ENCODE results near the gene PACSIN3. TPM values are rescaled to one million over a fixed set of nuclear protein-coding genes. Genes with fewer than 3 reads are reported as not detected.

PACSIN3 gene
- total RNA-seq, 6 experiments from 2014 or later, result 9.6 to 31.1 (median 25.0) TPM

- WGBS (ENCODE audit: insufficient coverage, low coverage, low lambda C conversion rate, missing lambda C conversion rate), result 63% methylated on average over 1 of the region's 8 CpGs
- H3K36me3 ChIP-seq, result no peaks in the 10 kb centered on the region
- ATAC-seq (no peak), DNase-seq (no peak)
- no peaks in the 10 kb centered on the region for H3K4me1 ChIP-seq
- intact Hi-C loops (cut with DNase I), result no loop called here
- TF ChIP-seq CTCF (IDR thresholded peaks at IDR 0.05), result no peak
- TF ChIP-seq POLR2A (IDR thresholded peaks at IDR 0.05), result no peak
- no peaks in the 10 kb centered on the region for H3K27me3 ChIP-seq
- no peak overlapping the region for H3K4me3 ChIP-seq
- no peak overlapping the region for H3K27ac ChIP-seq
- H3K9me3 ChIP-seq, result no peaks in the 10 kb centered on the region
Measured at GRCh38 chr11:47157805-47158204, 28.4 kb downstream of the PACSIN3 start.

- 100% methylated on average over 2 of the region's 20 CpGs for WGBS (ENCODE audit: insufficient coverage, low coverage, low lambda C conversion rate, missing lambda C conversion rate)
- Histone ChIP-seq H3K4me1 (no peaks in the 10 kb centered on the region), H3K9me3 (no peaks in the 10 kb centered on the region), H3K27me3 (no peaks in the 10 kb centered on the region), H3K4me3 (no peak overlapping the region), H3K27ac (no peak overlapping the region), H3K36me3 (no peaks in the 10 kb centered on the region)
- ATAC-seq, result no peak
- DNase-seq, result no peak
- TF ChIP-seq POLR2A (IDR thresholded peaks at IDR 0.05) (no peak), CTCF (IDR thresholded peaks at IDR 0.05) (no peak)
- intact Hi-C loops (cut with DNase I), result no loop called here
Measured at GRCh38 chr11:47156951-47157350, 29.3 kb downstream of the PACSIN3 start.

GRCh38 chr11:47156333-47156732 lies 29.9 kb downstream of the PACSIN3 start:
- DNase-seq (no peak), ATAC-seq (no peak)
- no peak for TF ChIP-seq POLR2A (IDR thresholded peaks at IDR 0.05)
- TF ChIP-seq CTCF (IDR thresholded peaks at IDR 0.05), result no peak
- H3K4me1 ChIP-seq, result no peaks in the 10 kb centered on the region
- 94% methylated on average over 4 of the region's 6 CpGs for WGBS (ENCODE audit: insufficient coverage, low coverage, low lambda C conversion rate, missing lambda C conversion rate)
- intact Hi-C loops (cut with DNase I), result no loop called here
- H3K27ac ChIP-seq, result no peak overlapping the region
- H3K4me3 ChIP-seq, result no peak overlapping the region
- H3K36me3 ChIP-seq, result no peaks in the 10 kb centered on the region
- no peaks in the 10 kb centered on the region for H3K9me3 ChIP-seq
- no peaks in the 10 kb centered on the region for H3K27me3 ChIP-seq

- Histone ChIP-seq H3K27me3 (no peaks in the 10 kb centered on the region), H3K36me3 (no peaks in the 10 kb centered on the region), H3K9me3 (no peaks in the 10 kb centered on the region), H3K4me3 (no peak overlapping the region), H3K4me1 (no peaks in the 10 kb centered on the region), H3K27ac (no peak overlapping the region)
- DNase-seq (no peak), ATAC-seq (no peak)
- 77% methylated on average over 3 of the region's 4 CpGs for WGBS (ENCODE audit: insufficient coverage, low coverage, low lambda C conversion rate, missing lambda C conversion rate)
- intact Hi-C loops (cut with DNase I), result no loop called here
- no peak for TF ChIP-seq POLR2A (IDR thresholded peaks at IDR 0.05)
- TF ChIP-seq CTCF (IDR thresholded peaks at IDR 0.05), result no peak
Measured at GRCh38 chr11:47155879-47156278, 30.4 kb downstream of the PACSIN3 start.

Measured in right lobe of liver (tissue), 6 donors.